Tibial artery (tissue), 4 donors: ENCODE data around the gene OPHN1.

Experiments
- DNase-seq, 2 donors: peaks; one replicate each; pipeline ENCODE4 v3.0.0-alpha.2; 2019
- H3K27ac ChIP-seq, 2 donors: fragments of 200-600 bp; sonication (generic) in 1 of 2; 1 replicate in 1 of 2; 2 replicates in 1 of 2; pipeline ENCODE4 v1.5.1; 2018 to 2019; ENCODE audit warnings: mild to moderate bottlenecking in 1 of 2
- H3K27me3 ChIP-seq, 2 donors: fragments of 200-600 bp; sonication (generic) in 1 of 2; one replicate each; pipeline versions ENCODE4 v1.5.1 to v1.6.0; 2016 to 2019
- H3K36me3 ChIP-seq, 3 donors: fragments of 200-600 bp; sonication (generic) in 2 of 3; one replicate each; pipeline ENCODE4 v1.5.1; 2016 to 2019; ENCODE audit warnings: mild to moderate bottlenecking in 2 of 3
- H3K4me1 ChIP-seq, 4 donors: fragments of 200-600 bp; sonication (generic) in 2 of 4; 1 replicate in 3 of 4; 2 replicates in 1 of 4; pipeline ENCODE4 v1.5.1; 2016 to 2019
- H3K4me3 ChIP-seq, 2 donors: fragments of 200-600 bp; sonication (generic) in 1 of 2; 1 replicate in 1 of 2; 2 replicates in 1 of 2; pipeline ENCODE4 v1.5.1; 2018 to 2019; ENCODE audit warnings: mild to moderate bottlenecking in 2 of 2
- H3K9me3 ChIP-seq, 3 donors: fragments of 200-600 bp; sonication (generic) in 1 of 3; one replicate each; pipeline ENCODE4 v1.5.1; 2016 to 2019
- intact Hi-C: fragments of 100-400 bp; cut with DNase I; formaldehyde crosslinking; loops from one replicate; pipeline ENCODE4 v1.15.0; 2023; ENCODE audit warnings: low total_unique reads
- TF ChIP-seq, protein P1 (sequence below), 2 experiments: fragments of 200-600 bp in 1 of 2; fragments of 450-650 bp in 1 of 2; IDR thresholded peaks; one replicate each; pipeline ENCODE4 v1.5.1; 2017 to 2019; ENCODE audit warnings: antibody characterized with exemption in 2 of 2, mild to moderate bottlenecking in 1 of 2, moderate library complexity in 1 of 2

The OPHN1 gene

DNA sequence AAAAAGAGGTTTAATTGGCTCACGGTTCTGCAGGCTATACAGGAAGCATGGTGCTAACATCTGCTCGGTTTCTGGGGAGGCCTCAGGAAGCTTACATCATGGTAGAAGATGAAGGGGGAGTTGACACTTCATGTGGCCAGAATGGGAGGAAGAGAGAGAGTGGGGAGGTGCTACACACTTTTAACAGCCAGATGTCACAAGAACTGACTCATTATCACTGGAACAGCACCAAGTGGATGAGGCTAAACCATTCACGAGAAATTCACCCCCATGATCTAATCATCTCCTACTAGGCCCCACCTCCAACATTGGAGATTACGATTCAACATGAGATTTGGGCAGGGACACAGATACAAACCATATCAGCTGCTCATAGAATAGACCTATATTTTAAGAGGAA is 255.8 kb downstream of the OPHN1 start:
- Histone ChIP-seq H3K36me3 (no peaks in the 10 kb centered on the region), H3K27ac (no peak overlapping the region), H3K27me3 (no peaks in the 10 kb centered on the region), H3K4me1 (peaks cover 0 to 11% (median 0%) of the 10 kb centered on the region in 4 donors), H3K4me3 (no peak overlapping the region), H3K9me3 (no peaks in the 10 kb centered on the region)
- DNase-seq, result no peak
- intact Hi-C loops, result no loop called here
- TF ChIP-seq, protein P1, sequence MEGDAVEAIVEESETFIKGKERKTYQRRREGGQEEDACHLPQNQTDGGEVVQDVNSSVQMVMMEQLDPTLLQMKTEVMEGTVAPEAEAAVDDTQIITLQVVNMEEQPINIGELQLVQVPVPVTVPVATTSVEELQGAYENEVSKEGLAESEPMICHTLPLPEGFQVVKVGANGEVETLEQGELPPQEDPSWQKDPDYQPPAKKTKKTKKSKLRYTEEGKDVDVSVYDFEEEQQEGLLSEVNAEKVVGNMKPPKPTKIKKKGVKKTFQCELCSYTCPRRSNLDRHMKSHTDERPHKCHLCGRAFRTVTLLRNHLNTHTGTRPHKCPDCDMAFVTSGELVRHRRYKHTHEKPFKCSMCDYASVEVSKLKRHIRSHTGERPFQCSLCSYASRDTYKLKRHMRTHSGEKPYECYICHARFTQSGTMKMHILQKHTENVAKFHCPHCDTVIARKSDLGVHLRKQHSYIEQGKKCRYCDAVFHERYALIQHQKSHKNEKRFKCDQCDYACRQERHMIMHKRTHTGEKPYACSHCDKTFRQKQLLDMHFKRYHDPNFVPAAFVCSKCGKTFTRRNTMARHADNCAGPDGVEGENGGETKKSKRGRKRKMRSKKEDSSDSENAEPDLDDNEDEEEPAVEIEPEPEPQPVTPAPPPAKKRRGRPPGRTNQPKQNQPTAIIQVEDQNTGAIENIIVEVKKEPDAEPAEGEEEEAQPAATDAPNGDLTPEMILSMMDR (IDR thresholded peaks at IDR 0.05), result no peak

DNA sequence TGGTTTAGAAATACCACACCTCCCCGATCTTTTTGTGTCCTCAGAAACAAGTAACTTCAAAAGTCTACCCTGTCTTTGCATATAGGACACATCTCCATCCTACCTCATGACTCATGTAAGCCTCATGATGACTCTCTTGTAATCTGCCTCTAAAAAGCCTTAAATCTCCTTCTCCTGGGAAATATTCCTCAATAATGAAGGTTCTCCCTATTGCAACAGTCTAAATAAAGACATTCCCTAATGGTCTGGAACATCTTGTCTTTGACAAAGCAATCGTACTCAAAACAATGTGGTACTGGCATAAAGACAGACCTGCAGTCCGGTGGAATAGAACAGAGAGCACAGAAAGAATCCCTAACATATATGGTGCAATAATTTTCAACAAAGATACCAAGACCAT is 257.7 kb downstream of the OPHN1 start:
- DNase-seq, result no peak
- Histone ChIP-seq H3K36me3 (no peaks in the 10 kb centered on the region), H3K4me3 (no peak overlapping the region), H3K27me3 (no peaks in the 10 kb centered on the region), H3K27ac (no peak overlapping the region), H3K9me3 (no peaks in the 10 kb centered on the region), H3K4me1 (peaks cover 0 to 11% (median 0%) of the 10 kb centered on the region in 4 donors)
- TF ChIP-seq, protein P1 (IDR thresholded peaks at IDR 0.05), result no peak
- intact Hi-C loops, result no loop called here

DNA sequence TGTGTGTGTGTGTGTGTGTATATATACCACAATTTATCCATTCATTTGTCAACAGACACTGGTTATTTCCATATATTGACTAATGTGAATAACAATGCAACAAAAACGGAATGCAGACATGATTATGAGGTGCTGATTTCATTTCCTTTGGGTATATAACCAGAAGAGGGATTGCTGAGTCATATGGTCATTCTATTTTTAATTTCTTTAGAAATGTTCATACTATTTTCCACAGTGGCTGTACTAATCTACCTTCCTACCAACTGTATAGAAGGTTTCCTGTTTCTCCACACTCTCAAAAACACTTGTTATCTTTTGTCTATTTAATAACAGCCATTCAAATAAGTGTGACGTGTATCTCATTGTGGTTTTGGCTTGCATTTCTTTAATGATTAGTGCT is 269.9 kb downstream of the OPHN1 start:
- Histone ChIP-seq H3K36me3 (no peaks in the 10 kb centered on the region), H3K27me3 (no peaks in the 10 kb centered on the region), H3K4me1 (no peaks in the 10 kb centered on the region), H3K27ac (no peak overlapping the region), H3K4me3 (no peak overlapping the region), H3K9me3 (no peaks in the 10 kb centered on the region)
- TF ChIP-seq, protein P1 (IDR thresholded peaks at IDR 0.05), result no peak
- intact Hi-C loops, result no loop called here
- DNase-seq, result no peak

DNA sequence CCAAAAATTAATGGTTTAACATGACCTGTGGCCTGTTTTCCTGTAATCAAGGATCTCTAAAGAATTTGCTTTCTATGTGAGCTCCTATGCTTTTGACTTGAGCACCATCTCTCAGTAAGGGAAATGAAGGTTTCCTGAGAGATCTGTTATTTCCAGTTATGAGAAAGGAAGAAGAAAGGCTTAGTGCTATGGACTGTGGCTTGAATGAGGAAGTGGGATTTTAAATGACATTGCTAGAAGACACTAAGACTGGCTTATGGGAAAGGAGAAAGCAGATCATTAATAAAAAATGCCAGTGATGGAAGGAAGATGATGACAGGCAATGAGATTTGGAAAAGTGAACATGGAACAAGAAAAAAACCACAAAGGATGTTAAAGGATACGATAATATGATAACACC is 285.4 kb downstream of the OPHN1 start:
- Histone ChIP-seq H3K27ac (no peak overlapping the region), H3K9me3 (no peaks in the 10 kb centered on the region), H3K36me3 (no peaks in the 10 kb centered on the region), H3K4me3 (no peak overlapping the region), H3K4me1 (no peaks in the 10 kb centered on the region), H3K27me3 (no peaks in the 10 kb centered on the region)
- intact Hi-C loops, result no loop called here
- TF ChIP-seq, protein P1 (IDR thresholded peaks at IDR 0.05), result no peak
- DNase-seq, result no peak

DNA sequence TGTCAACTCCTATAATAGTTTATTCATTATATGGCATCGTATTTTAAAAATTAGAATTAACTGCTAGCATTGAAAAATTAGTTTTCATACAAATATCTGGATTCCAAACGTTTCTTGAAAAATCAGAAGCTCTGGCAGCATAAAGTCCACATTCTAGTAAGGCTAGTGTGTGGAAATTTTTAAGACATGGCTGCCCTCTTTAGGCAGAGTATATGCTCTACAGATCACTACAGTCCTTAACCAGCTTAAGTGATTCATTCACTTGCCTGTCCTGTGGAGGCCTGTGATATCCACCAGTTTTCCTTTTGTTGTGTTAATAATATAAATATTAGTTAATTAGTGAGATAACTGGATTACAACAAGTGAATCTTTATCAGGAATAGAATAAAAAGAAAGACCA is 287.2 kb downstream of the OPHN1 start:
- intact Hi-C loops, result no loop called here
- H3K27ac ChIP-seq, result no peak overlapping the region
- TF ChIP-seq, protein P1 (IDR thresholded peaks at IDR 0.05), result peak in 1 of 2 experiments; percentile 9
- no peaks in the 10 kb centered on the region for H3K36me3 ChIP-seq
- no peak for DNase-seq
- H3K9me3 ChIP-seq, result no peaks in the 10 kb centered on the region
- H3K27me3 ChIP-seq, result no peaks in the 10 kb centered on the region
- no peak overlapping the region for H3K4me3 ChIP-seq
- H3K4me1 ChIP-seq, result no peaks in the 10 kb centered on the region

DNA sequence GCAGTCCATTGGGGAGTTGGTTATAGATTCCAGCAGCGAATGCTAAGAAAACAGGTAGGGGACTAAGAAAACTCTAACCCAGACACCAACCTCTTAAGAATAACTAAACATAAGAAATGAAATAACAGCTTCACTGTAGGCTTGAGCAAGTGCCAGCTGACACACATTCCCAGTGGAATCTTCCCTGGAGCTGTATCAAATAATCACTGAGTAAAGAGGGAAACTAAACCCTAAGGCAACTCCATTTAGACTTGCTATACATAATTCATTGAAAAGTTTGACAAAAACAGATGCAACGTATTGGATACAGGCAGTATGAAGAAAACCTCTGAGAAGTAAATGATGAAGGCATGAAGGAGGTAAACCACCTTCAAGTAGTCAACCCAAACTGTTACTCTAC is 293.5 kb downstream of the OPHN1 start:
- Histone ChIP-seq H3K27ac (no peak overlapping the region), H3K36me3 (no peaks in the 10 kb centered on the region), H3K4me3 (no peak overlapping the region), H3K4me1 (no peaks in the 10 kb centered on the region), H3K9me3 (no peaks in the 10 kb centered on the region), H3K27me3 (no peaks in the 10 kb centered on the region)
- DNase-seq, result no peak
- TF ChIP-seq, protein P1 (IDR thresholded peaks at IDR 0.05), result no peak
- intact Hi-C loops, result no loop called here
